HCT116 (cell line): ENCODE measurements around the gene ABLIM1. TPM values are rescaled to one million over a fixed set of nuclear protein-coding genes. Genes with fewer than 3 reads are reported as not detected.

ENCODE experiments used
- ATAC-seq: fragments of 200-7000 bp; cut with Tn5 transposase; 2 replicates; pipeline ENCODE4 v1.9.1; 2020; ENCODE audit warnings: mild to moderate bottlenecking, moderate library complexity
- BruUV-seq: library from RNA; stranded (reverse); fragments of 400-500 nt; replicated peaks from 2 replicates; lab custom pipeline; 2021; lab: Mats Ljungman, UMichigan
- CTCF ChIA-PET: fragments of 300-600 bp; sonication (Branson Sonifier 250); formaldehyde crosslinking; loops from one replicate; lab custom pipeline; 2021; ENCODE audit warnings: antibody characterized with exemption; lab: Charles Lee
- POLR2A ChIA-PET: fragments of 300-600, 350-600 bp; sonication (Branson Sonifier 250); formaldehyde crosslinking; loops from one replicate; lab custom pipeline; 2021; ENCODE audit warnings: antibody characterized with exemption; lab: Charles Lee
- RAD21 ChIA-PET, 2 experiments: fragments of 300-600 bp; sonication (Branson Sonifier 250); formaldehyde crosslinking; loops; one replicate each; lab custom pipeline; 2023; ENCODE audit warnings: low total read pairs in 2 of 2; ENCODE audit not compliant: uncharacterized antibody in 2 of 2, unreplicated experiment in 2 of 2, low non-redundant PET in 1 of 2; lab: Charles Lee
- DNase-seq: peaks from one replicate; pipeline ENCODE4 v3.0.0-alpha.2; 2010; ENCODE audit warnings: low read depth, low spot score
- H2AFZ ChIP-seq: fragments of 200-600 bp; shearing (Covaris generic), sonication (generic); 2 replicates; pipeline ENCODE4 v1.6.1; 2017; ENCODE audit warnings: low read depth, mixed run types, mixed read lengths, antibody characterized with exemption, low read length; ENCODE audit not compliant: poor library complexity, severe bottlenecking
- H3K27ac ChIP-seq: 2 replicates; pipeline ENCODE4 v1.5.1; 2012; ENCODE audit warnings: low read depth, low read length
- H3K27me3 ChIP-seq: fragments of 200-600 bp; sonication (generic); 2 replicates; pipeline ENCODE4 v1.6.1; 2016; ENCODE audit warnings: mixed run types, low read length, mixed read lengths; ENCODE audit not compliant: insufficient read depth
- H3K36me3 ChIP-seq, 2 experiments: fragments of 200-500 bp in 1 of 2; fragments of 200-600 bp in 1 of 2; sonication (Bioruptor generic) in 1 of 2; sonication (generic) in 1 of 2; 2 replicates each; pipeline versions ENCODE4 v1.5.1 to v1.6.1; 2014 to 2016; ENCODE audit warnings: low read length in 2 of 2, inconsistent platforms in 1 of 2, mixed read lengths in 1 of 2, mixed run types in 1 of 2; ENCODE audit not compliant: insufficient read depth in 2 of 2, control insufficient read depth in 1 of 2
- H3K4me1 ChIP-seq, 2 experiments: fragments of 200-600 bp in 1 of 2; sonication (generic) in 1 of 2; 2 replicates each; pipeline versions ENCODE4 v1.5.1 to v1.6.1; 2012 to 2017; ENCODE audit warnings: low read length in 2 of 2, inconsistent platforms in 1 of 2, mild to moderate bottlenecking in 1 of 2, mixed read lengths in 1 of 2, mixed run types in 1 of 2, moderate library complexity in 1 of 2; ENCODE audit not compliant: insufficient read depth in 2 of 2, control insufficient read depth in 1 of 2
- H3K4me2 ChIP-seq: fragments of 200-600 bp; sonication (generic); 2 replicates; pipeline ENCODE4 v1.6.1; 2017; ENCODE audit warnings: mixed run types, low read length, mixed read lengths
- H3K4me3 ChIP-seq, 2 experiments: fragments of 200-600 bp in 1 of 2; sonication (generic) in 1 of 2; replicated peaks in 1 of 2; 2 replicates each; pipeline ENCODE4 v1.5.1; 2011 to 2016; ENCODE audit warnings: low read length in 2 of 2, control low read depth in 1 of 2, low read depth in 1 of 2, mild to moderate bottlenecking in 1 of 2, mixed read lengths in 1 of 2, mixed run types in 1 of 2
- H3K79me2 ChIP-seq: fragments of 200-600 bp; sonication (generic); 2 replicates; pipeline ENCODE4 v1.6.1; 2017; ENCODE audit warnings: mild to moderate bottlenecking, mixed run types, low read length, moderate library complexity, mixed read lengths; ENCODE audit not compliant: insufficient read depth
- H3K9ac ChIP-seq: fragments of 200-600 bp; sonication (generic); 2 replicates; pipeline ENCODE4 v1.6.1; 2016; ENCODE audit warnings: low read length, mixed read lengths
- H3K9me2 ChIP-seq: fragments of 200-600 bp; sonication (generic), shearing (Covaris generic); 2 replicates; pipeline ENCODE4 v1.6.1; 2017; ENCODE audit warnings: mixed run types, mild to moderate bottlenecking, moderate library complexity; ENCODE audit not compliant: insufficient read depth
- H3K9me3 ChIP-seq, 2 experiments: fragments of 200-500 bp in 1 of 2; fragments of 200-600 bp in 1 of 2; sonication (Bioruptor generic) in 1 of 2; sonication (generic) in 1 of 2; 2 replicates each; pipeline ENCODE4 v1.6.1; 2014 to 2017; ENCODE audit warnings: low read length in 2 of 2, mixed read lengths in 2 of 2, inconsistent platforms in 1 of 2, low read depth in 1 of 2, mild to moderate bottlenecking in 1 of 2, mixed run types in 1 of 2, moderate library complexity in 1 of 2; ENCODE audit not compliant: control insufficient read depth in 1 of 2, insufficient read depth in 1 of 2
- H4K20me1 ChIP-seq: fragments of 200-600 bp; sonication (generic), shearing (Covaris generic); 2 replicates; pipeline ENCODE4 v1.6.1; 2017; ENCODE audit warnings: mixed run types, mild to moderate bottlenecking, moderate library complexity; ENCODE audit not compliant: insufficient read depth
- CBX3 ChIP-seq: IDR thresholded peaks from 2 replicates; pipeline ENCODE4 v1.6.1; 2012; ENCODE audit warnings: low read depth
- CEBPB ChIP-seq: IDR thresholded peaks from 2 replicates; pipeline ENCODE4 v1.6.1; 2012; ENCODE audit warnings: low read depth
- EGR1 ChIP-seq: IDR thresholded peaks from 2 replicates; pipeline ENCODE4 v1.6.1; 2012; ENCODE audit warnings: low read depth
- ELF1 ChIP-seq: IDR thresholded peaks from 2 replicates; pipeline ENCODE4 v1.6.1; 2012; ENCODE audit warnings: low read depth, borderline replicate concordance
- EZH2 ChIP-seq: fragments of 200-600 bp; sonication (generic); IDR thresholded peaks from 2 replicates; pipeline ENCODE4 v1.6.1; 2017; ENCODE audit warnings: antibody characterized with exemption, mixed run types
- EZH2phosphoT487 ChIP-seq: fragments of 200-600 bp; IDR thresholded peaks from 2 replicates; pipeline ENCODE4 v1.6.1; 2018; ENCODE audit warnings: antibody characterized with exemption, borderline replicate concordance
- FOSL1 ChIP-seq: IDR thresholded peaks from 2 replicates; pipeline ENCODE4 v1.6.1; 2012; ENCODE audit warnings: low read depth
- JUND ChIP-seq: IDR thresholded peaks from 2 replicates; pipeline ENCODE4 v1.6.1; 2012
- POLR2A ChIP-seq: IDR thresholded peaks from 2 replicates; pipeline ENCODE4 v1.7.0; 2011; ENCODE audit warnings: borderline replicate concordance; ENCODE audit not compliant: insufficient read depth, insufficient read length; ENCODE audit errors: extremely low read depth
- POLR2AphosphoS5 ChIP-seq: IDR thresholded peaks from 2 replicates; pipeline ENCODE4 v1.6.1; 2011; ENCODE audit warnings: mild to moderate bottlenecking, low read depth, low read length, moderate library complexity
- RAD21 ChIP-seq: IDR thresholded peaks from 2 replicates; pipeline ENCODE4 v1.6.1; 2012; ENCODE audit warnings: low read depth, mild to moderate bottlenecking
- SIN3A ChIP-seq: IDR thresholded peaks from 2 replicates; pipeline ENCODE4 v1.6.1; 2012; ENCODE audit warnings: low read depth
- SP1 ChIP-seq: IDR thresholded peaks from 2 replicates; pipeline ENCODE4 v1.6.1; 2012; ENCODE audit warnings: low read depth
- SRF ChIP-seq: IDR thresholded peaks from 2 replicates; pipeline ENCODE4 v1.6.1; 2012; ENCODE audit warnings: low read depth
- YY1 ChIP-seq: IDR thresholded peaks from 2 replicates; pipeline ENCODE4 v1.6.1; 2011; ENCODE audit warnings: low read length, low read depth, moderate library complexity, mild to moderate bottlenecking; ENCODE audit not compliant: insufficient replicate concordance; ENCODE audit errors: extremely low read depth
- ZFX ChIP-seq: fragments of 450-650 bp; IDR thresholded peaks from 2 replicates; pipeline ENCODE4 v1.6.1; 2017
- ZNF274 ChIP-seq: fragments of 200-500 bp; sonication (Bioruptor generic); IDR thresholded peaks from 2 replicates; pipeline ENCODE4 v1.6.1; 2014; ENCODE audit warnings: mild to moderate bottlenecking, low read depth, low read length, inconsistent platforms
- intact Hi-C: fragments of 100-400 bp; cut with micrococcal nuclease; formaldehyde crosslinking; loops from 2 replicates; pipeline ENCODE4 v1.10.0; 2022
- total RNA-seq: library from RNA; stranded (reverse); gene quantifications from one replicate; pipeline ENCODE4 v1.2.1, GENCODE V29; 2021; ENCODE audit not compliant: unreplicated experiment
- TF ChIP-seq, protein P1 (sequence below): IDR thresholded peaks from 2 replicates; pipeline ENCODE4 v1.6.1; 2012; ENCODE audit warnings: low read depth
- TF ChIP-seq, protein P2 (sequence below), 3 experiments: fragments of 200-600 bp in 1 of 3; sonication (generic) in 1 of 3; IDR thresholded peaks in 2 of 3; conservative IDR thresholded peaks in 1 of 3; 2 replicates each; pipeline ENCODE4 v1.5.1; 2012 to 2017; ENCODE audit warnings: low read depth in 2 of 3, low read length in 2 of 3, antibody characterized with exemption in 1 of 3, borderline replicate concordance in 1 of 3, control low read depth in 1 of 3, mild to moderate bottlenecking in 1 of 3, mixed read lengths in 1 of 3, mixed run types in 1 of 3, moderate library complexity in 1 of 3; ENCODE audit not compliant: insufficient read depth in 1 of 3
- TF ChIP-seq, protein P3 (sequence below): IDR thresholded peaks from 2 replicates; pipeline ENCODE4 v1.6.1; 2011; ENCODE audit warnings: mild to moderate bottlenecking, low read length, moderate library complexity; ENCODE audit not compliant: insufficient replicate concordance; ENCODE audit errors: extremely low read depth

Gene ABLIM1
- total RNA-seq, 1 experiment from 2014 or later: 96.2 TPM

DNA sequence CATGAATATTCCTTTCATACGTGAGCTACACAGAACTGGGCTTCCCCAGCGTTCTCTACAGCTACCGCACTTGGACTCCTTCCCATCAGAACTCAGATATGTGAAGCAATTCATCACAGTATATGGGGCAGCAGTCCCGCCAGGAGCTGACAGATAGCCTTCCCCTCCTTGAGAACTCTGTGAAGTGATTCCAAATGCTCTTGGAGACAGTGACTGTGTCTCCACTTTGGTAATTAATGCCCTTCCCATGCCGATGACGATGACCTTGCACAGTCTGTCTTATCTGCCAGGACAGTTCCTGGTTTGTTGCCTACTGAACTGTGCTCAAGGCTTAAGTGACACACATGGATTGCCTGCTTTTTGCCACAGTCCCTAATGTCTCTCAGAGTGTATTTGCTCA is 178.8 kb downstream of the ABLIM1 start:
- TF ChIP-seq ELF1 (no peak), POLR2AphosphoS5 (no peak), JUND (no peak), EZH2 (no peak), CBX3 (no peak), YY1 (no peak), FOSL1 (no peak), CEBPB (no peak), ZNF274 (no peak), SP1 (no peak), EGR1 (no peak), ZFX (no peak), SIN3A (no peak), SRF (no peak), EZH2phosphoT487 (no peak), RAD21 (no peak), POLR2A (no peak)
- TF ChIP-seq, protein P1, sequence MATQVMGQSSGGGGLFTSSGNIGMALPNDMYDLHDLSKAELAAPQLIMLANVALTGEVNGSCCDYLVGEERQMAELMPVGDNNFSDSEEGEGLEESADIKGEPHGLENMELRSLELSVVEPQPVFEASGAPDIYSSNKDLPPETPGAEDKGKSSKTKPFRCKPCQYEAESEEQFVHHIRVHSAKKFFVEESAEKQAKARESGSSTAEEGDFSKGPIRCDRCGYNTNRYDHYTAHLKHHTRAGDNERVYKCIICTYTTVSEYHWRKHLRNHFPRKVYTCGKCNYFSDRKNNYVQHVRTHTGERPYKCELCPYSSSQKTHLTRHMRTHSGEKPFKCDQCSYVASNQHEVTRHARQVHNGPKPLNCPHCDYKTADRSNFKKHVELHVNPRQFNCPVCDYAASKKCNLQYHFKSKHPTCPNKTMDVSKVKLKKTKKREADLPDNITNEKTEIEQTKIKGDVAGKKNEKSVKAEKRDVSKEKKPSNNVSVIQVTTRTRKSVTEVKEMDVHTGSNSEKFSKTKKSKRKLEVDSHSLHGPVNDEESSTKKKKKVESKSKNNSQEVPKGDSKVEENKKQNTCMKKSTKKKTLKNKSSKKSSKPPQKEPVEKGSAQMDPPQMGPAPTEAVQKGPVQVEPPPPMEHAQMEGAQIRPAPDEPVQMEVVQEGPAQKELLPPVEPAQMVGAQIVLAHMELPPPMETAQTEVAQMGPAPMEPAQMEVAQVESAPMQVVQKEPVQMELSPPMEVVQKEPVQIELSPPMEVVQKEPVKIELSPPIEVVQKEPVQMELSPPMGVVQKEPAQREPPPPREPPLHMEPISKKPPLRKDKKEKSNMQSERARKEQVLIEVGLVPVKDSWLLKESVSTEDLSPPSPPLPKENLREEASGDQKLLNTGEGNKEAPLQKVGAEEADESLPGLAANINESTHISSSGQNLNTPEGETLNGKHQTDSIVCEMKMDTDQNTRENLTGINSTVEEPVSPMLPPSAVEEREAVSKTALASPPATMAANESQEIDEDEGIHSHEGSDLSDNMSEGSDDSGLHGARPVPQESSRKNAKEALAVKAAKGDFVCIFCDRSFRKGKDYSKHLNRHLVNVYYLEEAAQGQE: no peak
- TF ChIP-seq, protein P2, sequence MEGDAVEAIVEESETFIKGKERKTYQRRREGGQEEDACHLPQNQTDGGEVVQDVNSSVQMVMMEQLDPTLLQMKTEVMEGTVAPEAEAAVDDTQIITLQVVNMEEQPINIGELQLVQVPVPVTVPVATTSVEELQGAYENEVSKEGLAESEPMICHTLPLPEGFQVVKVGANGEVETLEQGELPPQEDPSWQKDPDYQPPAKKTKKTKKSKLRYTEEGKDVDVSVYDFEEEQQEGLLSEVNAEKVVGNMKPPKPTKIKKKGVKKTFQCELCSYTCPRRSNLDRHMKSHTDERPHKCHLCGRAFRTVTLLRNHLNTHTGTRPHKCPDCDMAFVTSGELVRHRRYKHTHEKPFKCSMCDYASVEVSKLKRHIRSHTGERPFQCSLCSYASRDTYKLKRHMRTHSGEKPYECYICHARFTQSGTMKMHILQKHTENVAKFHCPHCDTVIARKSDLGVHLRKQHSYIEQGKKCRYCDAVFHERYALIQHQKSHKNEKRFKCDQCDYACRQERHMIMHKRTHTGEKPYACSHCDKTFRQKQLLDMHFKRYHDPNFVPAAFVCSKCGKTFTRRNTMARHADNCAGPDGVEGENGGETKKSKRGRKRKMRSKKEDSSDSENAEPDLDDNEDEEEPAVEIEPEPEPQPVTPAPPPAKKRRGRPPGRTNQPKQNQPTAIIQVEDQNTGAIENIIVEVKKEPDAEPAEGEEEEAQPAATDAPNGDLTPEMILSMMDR (IDR thresholded peaks at IDR 0.05 in 2 of 3, conservative IDR thresholded peaks at IDR 0.05 in 1 of 3; ENCODE audit: borderline replicate concordance in 1 of 3, insufficient read depth in 1 of 3, low read depth in 2 of 3, low read length in 2 of 3): no peak
- TF ChIP-seq, protein P3, sequence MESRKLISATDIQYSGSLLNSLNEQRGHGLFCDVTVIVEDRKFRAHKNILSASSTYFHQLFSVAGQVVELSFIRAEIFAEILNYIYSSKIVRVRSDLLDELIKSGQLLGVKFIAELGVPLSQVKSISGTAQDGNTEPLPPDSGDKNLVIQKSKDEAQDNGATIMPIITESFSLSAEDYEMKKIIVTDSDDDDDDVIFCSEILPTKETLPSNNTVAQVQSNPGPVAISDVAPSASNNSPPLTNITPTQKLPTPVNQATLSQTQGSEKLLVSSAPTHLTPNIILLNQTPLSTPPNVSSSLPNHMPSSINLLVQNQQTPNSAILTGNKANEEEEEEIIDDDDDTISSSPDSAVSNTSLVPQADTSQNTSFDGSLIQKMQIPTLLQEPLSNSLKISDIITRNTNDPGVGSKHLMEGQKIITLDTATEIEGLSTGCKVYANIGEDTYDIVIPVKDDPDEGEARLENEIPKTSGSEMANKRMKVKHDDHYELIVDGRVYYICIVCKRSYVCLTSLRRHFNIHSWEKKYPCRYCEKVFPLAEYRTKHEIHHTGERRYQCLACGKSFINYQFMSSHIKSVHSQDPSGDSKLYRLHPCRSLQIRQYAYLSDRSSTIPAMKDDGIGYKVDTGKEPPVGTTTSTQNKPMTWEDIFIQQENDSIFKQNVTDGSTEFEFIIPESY: no peak
- Histone ChIP-seq H3K36me3 (no peaks in the 10 kb centered on the region), H3K9ac (no peak overlapping the region), H2AFZ (no peak overlapping the region), H3K79me2 (no peaks in the 10 kb centered on the region), H3K9me2 (no peaks in the 10 kb centered on the region), H3K4me3 (no peak overlapping the region), H3K9me3 (no peaks in the 10 kb centered on the region), H3K27ac (no peak overlapping the region), H4K20me1 (no peaks in the 10 kb centered on the region), H3K27me3 (no peaks in the 10 kb centered on the region), H3K4me2 (no peak overlapping the region), H3K4me1 (no peaks in the 10 kb centered on the region)
- no peak for DNase-seq
- no peak; the same call in 1 of the 2 replicates for ATAC-seq
- ChIA-PET POLR2A (no interaction called here), RAD21 (no interaction called here), CTCF (interaction anchor here (0.8 to 1.0 kb wide), 2 partner anchors 8 to 19 kb away, joined by 3 read pairs; no protein-coding TSS in a partner anchor)
- BruUV-seq: no TSS peak
- intact Hi-C loops: no loop called here
